MM.1S (cell line): Measurements from ENCODE around the gene ACTN1.

Experiments used
- DNase-seq: peaks from one replicate; pipeline ENCODE4 v3.0.0-alpha.2; 2015
- H2AFZ ChIP-seq: fragments of 300-600 bp; sonication (generic); 2 replicates; pipeline ENCODE4 v1.6.0; 2016; ENCODE audit warnings: antibody characterized with exemption, low read length
- H3F3A ChIP-seq: fragments of 300-600 bp; sonication (generic); 2 replicates; pipeline ENCODE4 v1.6.1; 2016; ENCODE audit warnings: mild to moderate bottlenecking, antibody characterized with exemption, low read length, moderate library complexity, mixed read lengths; ENCODE audit not compliant: insufficient read depth
- H3K27ac ChIP-seq: fragments of 300-600 bp; sonication (generic); 2 replicates; pipeline ENCODE4 v1.5.1; 2016; ENCODE audit warnings: mild to moderate bottlenecking, low read length
- H3K27me3 ChIP-seq: fragments of 300-600 bp; sonication (generic); replicated peaks from 2 replicates; pipeline ENCODE4 v1.6.0; 2016; ENCODE audit warnings: low read length; ENCODE audit not compliant: insufficient read depth
- H3K36me3 ChIP-seq: fragments of 300-600 bp; sonication (generic); replicated peaks from 2 replicates; pipeline ENCODE4 v1.6.1; 2016; ENCODE audit warnings: mild to moderate bottlenecking, low read length, mixed read lengths; ENCODE audit not compliant: insufficient read depth
- H3K4me1 ChIP-seq: fragments of 300-600 bp; sonication (generic); 2 replicates; pipeline ENCODE4 v1.6.1; 2016; ENCODE audit warnings: low read length, mixed read lengths
- H3K4me2 ChIP-seq: fragments of 300-600 bp; sonication (generic); 2 replicates; pipeline ENCODE4 v1.6.0; 2016; ENCODE audit warnings: low read depth, low read length
- H3K4me3 ChIP-seq: fragments of 300-600 bp; sonication (generic); 2 replicates; pipeline ENCODE4 v1.5.1; 2016; ENCODE audit warnings: low read length, mixed read lengths
- H3K79me2 ChIP-seq: fragments of 300-600 bp; sonication (generic); 2 replicates; pipeline ENCODE4 v1.6.1; 2016; ENCODE audit warnings: mixed run types, low read length, mixed read lengths
- H3K9ac ChIP-seq: fragments of 300-600 bp; sonication (generic); 2 replicates; pipeline ENCODE4 v1.6.1; 2016; ENCODE audit warnings: low read length, mixed read lengths
- H3K9me2 ChIP-seq: fragments of 300-600 bp; sonication (generic); replicated peaks from 2 replicates; pipeline ENCODE4 v1.6.1; 2016; ENCODE audit warnings: mild to moderate bottlenecking, low read length, mixed read lengths; ENCODE audit not compliant: insufficient read depth
- H3K9me3 ChIP-seq: fragments of 300-600 bp; sonication (generic); replicated peaks from 2 replicates; pipeline ENCODE4 v1.6.1; 2016; ENCODE audit warnings: mild to moderate bottlenecking, low read length, mixed read lengths; ENCODE audit not compliant: insufficient read depth
- H4K20me1 ChIP-seq: fragments of 300-600 bp; sonication (generic); 2 replicates; pipeline ENCODE4 v1.6.1; 2016; ENCODE audit warnings: mild to moderate bottlenecking, low read length, moderate library complexity, mixed read lengths; ENCODE audit not compliant: insufficient read depth
- CTCF ChIP-seq: fragments of 300-600 bp; sonication (generic); IDR thresholded peaks from 2 replicates; pipeline ENCODE4 v1.5.1; 2016; ENCODE audit warnings: antibody characterized with exemption, low read length, mixed read lengths
- EZH2 ChIP-seq: fragments of 300-600 bp; sonication (generic); optimal IDR thresholded peaks from 2 replicates; pipeline ENCODE3; 2017; ENCODE audit warnings: low read depth, mild to moderate bottlenecking, antibody characterized with exemption, low read length, mixed read lengths
- EZH2phosphoT487 ChIP-seq: fragments of 300-600 bp; sonication (generic); IDR thresholded peaks from 2 replicates; pipeline ENCODE4 v1.6.1; 2018; ENCODE audit warnings: antibody characterized with exemption, low read length

ACTN1 gene

DNA sequence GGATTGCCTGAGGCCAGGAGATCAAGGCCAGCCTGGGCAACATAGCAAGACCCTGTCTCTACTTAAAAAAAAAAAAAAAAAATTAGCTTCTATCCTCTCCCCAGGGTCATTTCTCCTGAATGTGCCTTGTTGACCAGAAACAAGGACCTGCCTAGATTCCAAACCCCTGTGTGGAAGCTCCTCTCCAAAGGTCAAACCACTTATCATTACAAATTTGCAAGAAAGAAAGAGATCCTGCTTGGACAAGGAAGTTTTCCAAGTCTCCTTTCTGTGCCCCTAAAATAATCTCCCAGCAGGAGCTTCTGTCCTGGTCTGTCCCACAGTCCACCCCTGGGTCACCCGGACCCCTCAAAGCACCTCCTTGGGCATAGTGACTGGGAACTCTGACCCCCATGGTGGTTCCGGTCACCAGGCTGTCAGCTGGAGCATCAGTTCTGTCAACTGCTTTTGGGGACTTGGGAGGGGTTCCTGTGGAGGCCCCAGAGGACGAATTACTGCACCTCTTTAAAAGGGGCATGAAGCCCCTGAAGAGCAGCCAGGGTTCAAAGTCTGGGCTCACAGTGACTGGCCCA lies 38.4 kb downstream of the ACTN1 start:
- H4K20me1 ChIP-seq: no peaks in the 10 kb centered on the region
- H3K4me1 ChIP-seq: no peaks in the 10 kb centered on the region
- H3K9me3 ChIP-seq: no peaks in the 10 kb centered on the region
- H3K27me3 ChIP-seq: no peaks in the 10 kb centered on the region
- no peak for DNase-seq
- H2AFZ ChIP-seq: no peak overlapping the region
- H3K79me2 ChIP-seq: no peaks in the 10 kb centered on the region
- no peak for TF ChIP-seq CTCF
- no peak for TF ChIP-seq EZH2
- TF ChIP-seq EZH2phosphoT487: no peak
- H3K9ac ChIP-seq: no peak overlapping the region
- no peaks in the 10 kb centered on the region for H3K9me2 ChIP-seq
- H3F3A ChIP-seq: no peaks in the 10 kb centered on the region
- H3K4me2 ChIP-seq: no peak overlapping the region
- H3K27ac ChIP-seq: no peak overlapping the region
- H3K4me3 ChIP-seq: no peak overlapping the region
- no peaks in the 10 kb centered on the region for H3K36me3 ChIP-seq

DNA sequence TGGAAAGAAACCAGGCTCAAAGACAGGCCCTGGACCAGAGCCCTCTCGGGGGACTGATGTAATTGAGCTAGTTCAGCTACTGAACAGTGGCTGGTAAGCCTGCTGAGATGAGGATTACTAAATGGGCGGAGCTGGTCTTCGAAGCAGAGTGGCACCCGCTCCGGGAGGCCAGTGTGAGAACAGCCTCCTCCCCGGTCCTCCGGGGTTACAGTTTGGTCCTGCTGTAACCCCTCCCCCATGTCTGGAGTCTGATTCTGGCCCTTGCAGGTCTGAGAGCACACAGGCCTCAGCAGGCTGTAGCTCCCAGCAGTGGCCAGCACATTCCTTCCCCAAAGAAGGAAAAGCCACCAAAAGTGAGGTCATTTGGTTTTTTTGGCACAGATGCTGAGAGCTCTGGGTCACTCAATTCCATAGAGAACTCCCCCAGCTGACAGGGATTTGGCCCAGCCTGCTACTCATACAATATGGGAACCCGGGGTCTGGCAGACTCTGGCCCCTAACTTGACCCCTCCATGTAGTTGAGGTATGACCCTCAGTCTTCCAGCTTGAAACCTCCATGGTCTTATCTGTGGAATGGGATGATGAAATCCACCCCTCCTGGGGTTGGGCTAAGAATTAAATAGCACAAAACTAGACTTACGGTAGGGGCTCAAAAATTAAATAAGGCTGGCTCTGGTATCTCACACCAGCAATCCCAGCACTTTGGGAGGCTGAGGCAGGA lies 39.0 kb downstream of the ACTN1 start:
- TF ChIP-seq EZH2phosphoT487 (no peak), CTCF (no peak), EZH2 (no peak)
- Histone ChIP-seq H3K27me3 (no peaks in the 10 kb centered on the region), H3K79me2 (no peaks in the 10 kb centered on the region), H3K36me3 (no peaks in the 10 kb centered on the region), H3K9me2 (no peaks in the 10 kb centered on the region), H3K4me3 (no peak overlapping the region), H3K9me3 (no peaks in the 10 kb centered on the region), H3F3A (no peaks in the 10 kb centered on the region), H3K4me2 (no peak overlapping the region), H4K20me1 (no peaks in the 10 kb centered on the region), H3K9ac (no peak overlapping the region), H3K4me1 (no peaks in the 10 kb centered on the region), H2AFZ (no peak overlapping the region), H3K27ac (no peak overlapping the region)
- no peak for DNase-seq

DNA sequence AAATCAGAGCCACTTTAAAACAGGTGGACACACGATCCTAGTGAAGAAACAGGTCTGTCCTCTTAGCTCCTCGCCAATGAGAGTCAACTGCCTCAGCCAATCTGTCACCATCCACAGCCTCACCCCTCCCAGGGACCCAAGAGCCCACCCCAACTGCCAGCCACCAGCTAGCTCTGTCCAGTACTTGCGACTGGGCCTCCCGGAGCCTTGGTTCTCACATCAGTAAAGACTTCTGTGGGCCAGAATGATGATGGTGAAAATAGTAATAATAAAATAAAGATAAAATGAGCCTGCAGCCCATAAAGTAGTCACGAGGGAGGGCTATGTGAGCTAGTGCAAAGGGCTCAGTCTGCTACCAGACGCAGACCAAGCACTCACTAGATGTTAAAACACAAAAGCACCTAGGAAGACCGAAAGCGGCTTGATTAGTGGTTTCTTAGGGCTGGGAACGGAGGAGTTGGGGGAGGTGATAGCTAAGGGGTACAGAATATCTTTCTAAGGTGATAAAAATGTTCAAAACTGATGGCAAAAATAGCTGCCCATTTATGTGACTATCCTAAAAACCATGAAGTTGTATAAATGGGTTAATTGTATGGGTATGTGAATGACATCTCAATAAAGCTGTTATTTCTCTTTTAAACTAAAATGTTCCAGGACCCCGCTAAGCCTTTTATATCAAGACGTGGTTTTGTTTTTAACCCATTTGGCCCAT lies 39.8 kb downstream of the ACTN1 start:
- H3F3A ChIP-seq: no peaks in the 10 kb centered on the region
- H3K9me3 ChIP-seq: no peaks in the 10 kb centered on the region

More for the DNA sequence above, 39.8 kb downstream of the ACTN1 start:
- Histone ChIP-seq H3K27me3 (no peaks in the 10 kb centered on the region), H4K20me1 (no peaks in the 10 kb centered on the region), H3K4me2 (no peak overlapping the region), H3K4me1 (no peaks in the 10 kb centered on the region), H3K9me2 (no peaks in the 10 kb centered on the region), H3K79me2 (no peaks in the 10 kb centered on the region), H3K4me3 (no peak overlapping the region), H3K9ac (no peak overlapping the region), H3K36me3 (no peaks in the 10 kb centered on the region), H2AFZ (no peak overlapping the region), H3K27ac (no peak overlapping the region)
- DNase-seq: no peak
- no peak for TF ChIP-seq CTCF
